CD4-positive, alpha-beta T cell treated with Interleukin-6 at 100 ng/mL for 8 hours (primary cell): ENCODE results near the gene TDRD3.

Source experiments
- DNase-seq: peaks from one replicate; pipeline ENCODE4 v3.0.0-alpha.2; 2020; ENCODE audit warnings: mixed read lengths, low spot score

Gene TDRD3

GRCh38 chr13:60577761-60578160 lies 180.7 kb downstream of the TDRD3 start:
- DNase-seq = no peak

DNA sequence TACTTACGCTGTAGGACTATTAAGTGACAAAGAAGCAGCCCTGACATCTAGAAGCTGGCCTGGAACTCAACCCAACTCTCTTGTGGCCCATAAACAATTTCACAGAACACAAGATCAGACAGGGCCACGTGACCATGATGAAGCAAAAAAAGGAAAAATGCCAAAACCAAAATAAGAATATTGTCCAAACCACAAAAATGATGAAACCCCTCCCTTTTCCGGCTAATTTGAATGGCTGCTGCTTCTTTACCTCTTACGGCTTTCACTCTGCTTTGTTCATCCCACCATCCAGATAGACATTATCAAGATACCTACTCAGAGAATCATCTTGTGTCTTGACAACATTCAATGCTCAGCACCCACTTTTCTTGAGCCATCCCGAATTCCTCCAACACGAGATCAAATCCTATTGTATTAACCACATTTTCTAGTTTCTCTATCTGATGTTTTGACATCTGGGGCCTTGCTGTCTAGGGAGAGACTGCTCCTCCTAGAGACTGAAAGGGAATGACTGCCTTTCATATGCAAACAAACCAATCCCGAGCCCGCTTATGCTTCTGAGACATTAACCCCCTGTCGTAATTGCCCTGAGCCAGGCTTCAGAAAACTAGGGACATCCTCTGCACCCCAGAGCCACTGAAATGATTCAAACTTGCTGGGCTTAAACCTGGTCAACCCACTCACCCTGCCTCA lies 186.3 kb downstream of the TDRD3 start:
- DNase-seq = no peak

DNA sequence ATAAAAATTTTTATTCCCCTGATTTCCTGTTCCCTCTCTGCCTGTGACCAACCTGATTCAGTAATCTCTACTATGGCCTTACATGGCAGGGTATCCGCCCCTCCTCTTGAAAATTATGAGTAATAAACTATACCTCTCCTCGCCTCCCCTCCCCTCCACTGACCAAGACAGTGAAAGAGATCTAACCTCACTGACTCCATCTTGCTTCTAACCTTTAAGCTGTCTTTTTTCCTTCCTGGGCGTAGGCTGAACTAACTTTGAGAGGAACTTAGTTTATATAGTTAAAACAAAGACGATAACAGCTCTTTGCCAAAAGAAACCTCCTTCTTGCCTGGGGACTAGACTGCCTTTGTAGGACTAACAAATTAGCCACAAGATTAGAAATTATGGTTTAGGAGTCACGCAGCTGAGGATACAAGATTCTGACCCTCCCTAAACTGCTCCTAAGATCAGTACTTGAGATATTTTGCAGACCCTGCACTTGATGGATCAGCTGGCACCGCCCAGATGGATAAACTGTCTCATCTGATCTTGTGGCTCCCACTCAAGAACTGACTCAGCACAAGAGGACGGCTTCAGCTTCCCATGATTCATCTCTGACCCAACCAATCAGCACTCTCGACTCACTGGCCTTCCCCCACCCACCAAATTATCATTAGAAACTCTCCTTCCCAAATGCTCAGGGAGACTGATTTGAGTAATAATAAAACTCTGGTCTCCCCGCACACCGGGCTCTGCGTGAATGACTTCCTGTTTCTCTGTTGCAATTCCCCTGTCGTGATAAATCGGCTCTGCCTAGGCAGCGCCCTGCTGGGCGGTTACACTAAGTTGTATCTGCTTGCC lies 187.1 kb downstream of the TDRD3 start:
- no peak for DNase-seq

DNA sequence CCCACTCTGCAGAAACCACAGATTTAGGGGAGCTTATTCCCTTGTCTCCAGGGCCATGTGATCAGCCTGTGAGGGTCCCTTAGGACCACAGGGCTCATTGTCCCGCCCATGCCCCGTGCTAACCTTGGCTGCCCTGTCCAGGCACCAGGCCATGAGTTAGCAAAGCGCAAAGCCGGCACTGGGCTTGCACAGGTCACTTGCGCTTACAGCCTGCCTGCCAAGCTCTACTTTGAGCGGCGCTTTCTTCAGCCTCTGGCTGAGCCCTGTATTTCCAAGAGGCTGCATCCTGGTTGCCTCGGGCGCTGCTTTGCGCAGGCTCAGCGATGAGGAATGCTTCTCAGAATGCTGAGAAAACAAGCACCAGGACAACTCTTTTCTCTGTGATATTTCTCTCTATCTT lies 188.0 kb downstream of the TDRD3 start:
- no peak for DNase-seq

DNA sequence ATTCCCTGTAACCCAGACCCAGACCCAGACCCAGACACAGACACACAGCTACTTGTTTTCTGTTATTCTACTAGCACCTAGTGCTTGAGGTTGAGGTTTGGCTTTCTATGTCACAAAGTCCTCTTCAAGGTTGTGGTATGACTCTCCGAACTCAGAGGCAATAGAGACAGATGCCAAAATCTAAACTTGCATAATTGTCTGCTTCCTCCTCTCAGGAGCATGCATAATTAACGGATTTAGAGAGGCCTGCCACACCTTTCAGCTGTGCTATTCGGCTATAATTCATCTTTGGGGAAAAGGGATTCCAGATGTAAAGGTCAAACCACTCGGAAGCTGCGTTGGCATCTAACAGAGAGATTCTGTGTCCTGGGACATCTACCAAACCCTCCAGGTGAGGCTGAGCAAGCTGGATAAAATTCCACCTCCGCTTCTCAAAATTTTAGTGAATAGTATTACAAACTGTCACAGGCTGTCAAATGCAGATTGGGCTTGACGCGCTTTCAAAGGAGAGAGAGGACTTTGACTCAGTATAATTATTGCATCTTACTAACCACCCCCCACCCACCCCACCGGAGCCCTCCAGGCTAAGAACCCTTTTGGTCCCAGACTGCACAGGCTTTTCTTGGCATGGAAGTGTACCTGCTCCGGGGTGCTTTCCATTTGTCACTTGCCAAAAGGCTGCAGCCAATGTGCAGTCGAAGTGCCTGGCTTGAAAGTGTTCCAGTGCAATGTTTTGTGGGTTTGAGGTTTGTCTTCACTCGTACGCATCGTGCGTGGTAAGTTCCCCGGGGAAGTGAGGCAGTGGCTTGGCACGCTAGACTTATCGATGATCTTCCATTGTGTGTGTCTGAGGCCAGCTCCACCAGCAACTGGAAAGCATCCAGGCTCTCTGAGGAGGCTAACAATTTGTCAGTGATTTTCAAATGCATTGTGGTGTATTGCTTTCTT lies 194.1 kb downstream of the TDRD3 start:
- no peak for DNase-seq

DNA sequence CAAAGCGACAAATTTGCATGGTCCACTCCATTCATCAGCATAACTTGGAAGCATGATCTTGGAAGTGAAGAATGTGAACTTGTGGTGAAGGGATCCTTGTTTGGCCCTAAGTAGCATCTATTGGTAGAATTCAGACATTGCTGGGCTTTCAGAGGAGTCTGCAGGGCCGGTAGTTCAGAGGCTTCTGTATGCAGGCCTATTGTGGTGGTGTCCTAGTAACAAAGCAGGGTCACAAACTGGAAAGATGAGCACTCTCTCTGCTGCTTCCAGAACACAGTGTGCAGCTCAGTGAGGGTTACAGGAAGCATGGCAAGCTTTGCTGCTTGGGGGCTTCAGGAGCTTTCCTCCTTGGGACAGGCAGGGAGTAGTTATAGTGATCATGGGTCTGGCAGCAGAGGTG lies 206.0 kb downstream of the TDRD3 start:
- DNase-seq = no peak

GRCh38 chr13:60604058-60604457 lies 207.0 kb downstream of the TDRD3 start:
- DNase-seq = no peak

GRCh38 chr13:60608954-60609353 lies 211.9 kb downstream of the TDRD3 start:
- no peak for DNase-seq

- DNase-seq = no peak
These were observed 214.5 kb downstream of the TDRD3 start for GRCh38 chr13:60611523-60611922.

GRCh38 chr13:60612593-60612992 lies 215.6 kb downstream of the TDRD3 start:
- no peak for DNase-seq

GRCh38 chr13:60613080-60613479 lies 216.1 kb downstream of the TDRD3 start:
- DNase-seq = no peak

- DNase-seq = no peak
These were observed 221.1 kb downstream of the TDRD3 start for GRCh38 chr13:60617991-60618733.

DNA sequence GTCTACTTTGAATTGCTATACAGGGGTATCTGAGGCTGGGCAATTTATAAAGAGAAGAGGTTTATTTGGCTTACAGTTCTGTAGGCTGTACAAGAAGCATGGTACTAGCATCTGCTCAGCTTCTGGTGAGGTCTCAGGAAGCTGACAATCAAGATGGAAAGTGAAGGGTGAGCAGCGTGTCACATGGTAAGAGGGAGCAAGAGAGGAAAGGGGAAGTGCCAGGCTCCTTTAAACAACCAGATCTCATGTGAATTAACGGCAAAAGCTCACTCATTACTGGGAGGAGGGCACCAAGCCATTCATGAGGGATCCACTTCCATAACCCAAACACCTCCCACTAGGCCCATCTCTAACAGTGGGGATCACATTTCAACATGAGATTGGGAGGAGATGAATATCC lies 222.4 kb downstream of the TDRD3 start:
- no peak for DNase-seq

GRCh38 chr13:60620611-60621395 lies 223.8 kb downstream of the TDRD3 start:
- DNase-seq = no peak

DNA sequence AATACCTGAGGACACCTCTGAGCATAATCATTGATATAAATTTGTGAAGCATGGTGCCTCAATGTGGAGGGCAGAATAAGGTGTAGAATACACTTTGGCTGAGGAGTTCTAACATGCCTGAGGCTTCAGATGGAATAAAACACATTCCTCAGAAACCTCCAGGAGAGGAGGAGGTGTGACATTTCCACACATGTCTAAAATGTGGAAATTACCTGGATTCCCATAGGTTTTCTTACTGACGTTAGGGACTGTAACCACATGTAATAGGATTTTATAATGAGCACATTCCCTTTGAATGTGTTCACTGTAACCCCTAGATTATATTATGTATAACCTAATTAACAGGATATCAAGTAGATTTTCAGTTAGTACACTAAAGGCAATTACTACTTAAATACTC lies 226.1 kb downstream of the TDRD3 start:
- no peak for DNase-seq
